ENCODE results near the gene IRF8.

Gene IRF8

GRCh38 chr16:85878875-85879274 lies 20.1 kb upstream of the IRF8 start:
- DNase-seq = no peak
- peaks cover 39% of the 10 kb centered on the region for H3K4me1 Mint-ChIP-seq (ENCODE audit: low read depth)
- peaks cover 2% of the 10 kb centered on the region for H3K9me3 Mint-ChIP-seq
- no peak overlapping the region for H3K4me3 Mint-ChIP-seq
- H3K27ac Mint-ChIP-seq = no peak overlapping the region
- peaks cover 44% of the 10 kb centered on the region for H3K27me3 Mint-ChIP-seq
- no peaks in the 10 kb centered on the region for H3K36me3 Mint-ChIP-seq (ENCODE audit: low read depth)

DNA sequence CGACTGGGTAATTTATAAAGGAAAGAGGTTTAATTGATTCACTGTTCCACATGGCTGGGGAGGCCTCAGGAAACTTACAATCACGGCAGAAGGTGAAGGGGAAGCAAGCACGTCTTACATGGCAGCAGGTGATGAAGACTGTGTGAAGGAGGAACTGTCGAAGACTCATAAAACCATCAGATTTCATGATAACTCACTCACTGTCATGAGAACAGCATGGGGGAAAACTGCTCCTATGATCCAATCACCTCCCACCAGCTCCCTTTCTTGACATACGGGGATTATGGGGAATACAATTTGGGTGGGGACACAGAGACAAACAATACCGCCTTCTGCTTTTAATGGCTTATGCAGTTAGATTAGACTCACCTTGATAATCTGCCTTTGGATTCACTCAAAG lies 19.4 kb upstream of the IRF8 start:
- Mint-ChIP-seq H3K27ac (no peak overlapping the region), H3K9me3 (peaks cover 2% of the 10 kb centered on the region), H3K27me3 (peaks cover 44% of the 10 kb centered on the region), H3K4me1 (ENCODE audit: low read depth) (peaks cover 41% of the 10 kb centered on the region), H3K4me3 (no peak overlapping the region), H3K36me3 (ENCODE audit: low read depth) (no peaks in the 10 kb centered on the region)
- no peak for DNase-seq

DNA sequence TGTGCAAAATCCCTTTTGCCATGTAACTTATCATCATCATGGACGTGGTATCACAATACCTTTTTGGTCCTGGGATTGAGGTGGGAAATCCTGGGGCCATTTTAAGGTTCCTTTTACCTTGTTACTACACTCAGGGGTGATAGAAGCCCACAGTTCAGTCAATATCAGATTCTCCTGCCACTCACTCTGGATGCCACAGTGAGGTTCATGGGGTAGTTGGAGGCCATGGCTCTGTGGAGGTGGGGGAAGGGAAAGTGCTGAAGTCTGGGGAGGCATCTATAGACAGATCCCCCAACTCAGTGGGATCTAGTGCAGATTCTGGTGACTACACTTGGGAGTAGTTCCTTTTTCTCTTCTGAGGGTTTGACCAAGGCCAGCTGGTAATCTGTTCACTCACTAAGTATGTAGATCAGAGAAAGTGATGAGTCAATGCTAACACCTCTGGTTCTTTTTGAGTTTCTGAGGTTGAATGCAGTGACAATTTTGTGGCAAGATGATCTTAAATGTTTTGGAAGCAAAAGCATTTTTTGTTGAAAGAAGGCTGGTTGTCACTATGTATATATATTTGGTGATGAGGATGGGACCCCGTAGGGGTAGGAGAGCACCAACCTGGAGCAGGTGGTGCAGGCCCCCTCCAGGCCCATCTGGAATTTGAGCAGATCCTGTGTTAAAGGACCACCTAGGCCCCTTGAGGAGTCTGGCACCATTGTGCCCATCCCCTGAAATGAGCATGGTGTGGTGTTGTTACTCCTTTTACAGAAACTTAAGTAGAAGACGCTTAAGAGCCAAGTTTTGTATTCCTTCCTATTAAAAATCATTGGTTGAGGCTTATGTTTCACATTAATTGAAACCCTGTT lies 18.8 kb upstream of the IRF8 start:
- Mint-ChIP-seq H3K27me3 (peaks cover 50% of the 10 kb centered on the region), H3K27ac (peak overlapping the region; percentile 4), H3K4me1 (ENCODE audit: low read depth) (peaks cover 41% of the 10 kb centered on the region), H3K9me3 (peaks cover 2% of the 10 kb centered on the region), H3K4me3 (no peak overlapping the region), H3K36me3 (ENCODE audit: low read depth) (no peaks in the 10 kb centered on the region)
- no peak for DNase-seq

DNA sequence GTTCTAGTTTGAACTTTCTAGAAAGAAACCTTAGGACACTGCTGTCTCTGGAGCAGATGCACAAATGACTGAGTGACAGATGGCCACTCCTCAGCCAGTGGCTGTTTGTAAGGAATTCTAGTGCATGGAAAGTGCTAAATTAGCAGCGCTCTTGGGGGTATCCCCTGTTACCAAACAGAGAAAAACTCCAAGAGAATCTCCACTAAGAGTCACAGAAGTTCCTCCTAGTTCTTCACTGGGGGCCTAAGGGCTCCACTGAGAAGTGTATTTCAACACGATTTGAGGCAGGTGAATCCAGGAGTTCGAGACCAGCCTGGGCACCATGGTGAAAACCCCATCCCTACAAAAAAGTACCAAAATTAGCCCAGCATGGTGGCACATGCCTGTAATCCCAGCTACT lies 18.1 kb upstream of the IRF8 start:
- Mint-ChIP-seq H3K36me3 (ENCODE audit: low read depth) (no peaks in the 10 kb centered on the region), H3K4me1 (ENCODE audit: low read depth) (peaks cover 41% of the 10 kb centered on the region), H3K9me3 (peaks cover 2% of the 10 kb centered on the region), H3K4me3 (no peak overlapping the region), H3K27me3 (peaks cover 50% of the 10 kb centered on the region), H3K27ac (no peak overlapping the region)
- DNase-seq = no peak

DNA sequence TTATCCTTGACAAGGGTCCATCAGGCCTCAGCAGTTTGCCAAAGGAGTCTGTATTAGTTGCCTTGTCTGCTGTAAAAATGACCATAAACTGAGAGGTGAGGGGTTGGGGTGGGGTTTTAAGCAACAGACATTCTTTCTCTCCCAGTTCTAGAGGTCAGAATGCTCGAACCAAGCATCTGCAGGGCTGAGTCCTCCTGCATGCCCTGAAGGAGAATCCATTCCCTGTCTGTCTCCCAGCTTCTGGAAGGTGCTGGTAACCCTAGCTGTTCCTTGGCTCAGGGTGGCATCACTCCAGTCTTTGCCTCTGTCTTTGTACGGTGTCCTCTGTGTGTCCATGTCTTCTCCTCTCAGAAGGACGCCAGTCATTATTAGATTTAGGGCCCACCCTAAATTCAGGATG lies 17.5 kb upstream of the IRF8 start:
- Mint-ChIP-seq H3K27ac (no peak overlapping the region), H3K36me3 (ENCODE audit: low read depth) (no peaks in the 10 kb centered on the region), H3K4me1 (ENCODE audit: low read depth) (peaks cover 41% of the 10 kb centered on the region), H3K9me3 (peaks cover 2% of the 10 kb centered on the region), H3K27me3 (peaks cover 44% of the 10 kb centered on the region), H3K4me3 (no peak overlapping the region)
- DNase-seq = no peak

- DNase-seq = no peak
- Mint-ChIP-seq H3K9me3 (peaks cover 2% of the 10 kb centered on the region), H3K4me3 (no peak overlapping the region), H3K36me3 (ENCODE audit: low read depth) (no peaks in the 10 kb centered on the region), H3K27me3 (peaks cover 37% of the 10 kb centered on the region), H3K27ac (no peak overlapping the region), H3K4me1 (ENCODE audit: low read depth) (peaks cover 43% of the 10 kb centered on the region)
Observed at GRCh38 chr16:85882181-85882810, 16.7 kb upstream of the IRF8 start.

DNA sequence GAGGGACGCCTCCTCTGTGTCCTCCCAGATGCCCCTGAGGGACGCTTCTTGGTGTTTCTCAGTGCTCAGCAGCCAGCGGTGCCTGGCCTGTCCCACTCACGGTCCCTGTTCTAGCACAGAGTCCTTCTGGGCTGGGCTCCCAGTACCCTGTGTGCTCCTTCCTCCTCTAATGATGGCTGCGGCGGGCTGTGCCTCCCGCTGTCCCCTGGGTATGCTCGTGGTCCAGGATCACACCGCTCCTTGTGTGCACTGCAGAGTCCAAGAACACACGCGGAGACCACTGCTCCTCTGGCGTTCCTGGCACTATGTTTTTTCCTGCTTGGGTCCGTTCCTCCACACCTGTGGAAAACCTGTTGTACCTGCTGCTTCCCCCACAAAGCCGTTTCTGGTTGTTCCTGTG lies 15.1 kb upstream of the IRF8 start:
- Mint-ChIP-seq H3K4me3 (no peak overlapping the region), H3K27ac (no peak overlapping the region), H3K36me3 (ENCODE audit: low read depth) (no peaks in the 10 kb centered on the region), H3K9me3 (peaks cover 4% of the 10 kb centered on the region), H3K4me1 (ENCODE audit: low read depth) (peaks cover 58% of the 10 kb centered on the region), H3K27me3 (peaks cover 29% of the 10 kb centered on the region)
- DNase-seq = no peak

DNA sequence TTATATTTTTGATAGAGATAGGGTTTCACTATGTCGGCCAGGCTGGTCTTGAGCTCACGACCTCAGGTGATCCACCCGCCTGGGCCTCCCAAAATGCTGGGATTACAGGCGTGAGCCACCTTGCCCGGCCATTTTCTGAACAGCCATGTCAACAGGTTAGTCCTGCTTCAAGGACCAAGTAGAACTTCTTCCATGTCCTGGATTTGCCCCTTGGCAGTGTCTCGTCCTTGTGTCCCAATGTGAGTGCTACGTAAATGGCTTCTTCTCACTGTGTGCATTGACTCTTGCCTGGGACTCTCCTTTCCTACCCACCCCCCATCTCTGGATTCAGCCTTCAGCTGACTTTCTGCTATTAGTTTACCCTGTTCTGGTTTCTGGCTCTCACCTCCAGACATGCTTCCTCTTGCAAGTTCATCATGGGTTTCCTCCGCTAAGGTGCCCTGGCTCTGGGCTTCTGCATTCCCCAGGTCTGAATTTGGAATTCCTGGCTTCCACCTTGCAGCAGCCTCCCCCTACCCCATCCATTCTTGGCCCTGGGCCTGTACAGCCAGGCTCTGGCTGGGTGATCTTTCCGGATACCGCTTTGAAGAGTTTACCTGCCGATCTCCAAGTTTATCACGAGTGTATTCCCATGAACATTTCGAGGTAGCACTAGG lies 14.0 kb upstream of the IRF8 start:
- Mint-ChIP-seq H3K36me3 (ENCODE audit: low read depth) (no peaks in the 10 kb centered on the region), H3K27ac (no peak overlapping the region), H3K9me3 (peaks cover 4% of the 10 kb centered on the region), H3K27me3 (peaks cover 24% of the 10 kb centered on the region), H3K4me3 (no peak overlapping the region), H3K4me1 (ENCODE audit: low read depth) (peaks cover 62% of the 10 kb centered on the region)
- DNase-seq = no peak

GRCh38 chr16:85885537-85885936 lies 13.4 kb upstream of the IRF8 start:
- H3K9me3 Mint-ChIP-seq = peaks cover 4% of the 10 kb centered on the region
- no peaks in the 10 kb centered on the region for H3K36me3 Mint-ChIP-seq (ENCODE audit: low read depth)
- peaks cover 22% of the 10 kb centered on the region for H3K27me3 Mint-ChIP-seq
- H3K4me1 Mint-ChIP-seq (ENCODE audit: low read depth) = peaks cover 59% of the 10 kb centered on the region
- no peak for DNase-seq
- no peak overlapping the region for H3K27ac Mint-ChIP-seq
- no peak overlapping the region for H3K4me3 Mint-ChIP-seq

DNA sequence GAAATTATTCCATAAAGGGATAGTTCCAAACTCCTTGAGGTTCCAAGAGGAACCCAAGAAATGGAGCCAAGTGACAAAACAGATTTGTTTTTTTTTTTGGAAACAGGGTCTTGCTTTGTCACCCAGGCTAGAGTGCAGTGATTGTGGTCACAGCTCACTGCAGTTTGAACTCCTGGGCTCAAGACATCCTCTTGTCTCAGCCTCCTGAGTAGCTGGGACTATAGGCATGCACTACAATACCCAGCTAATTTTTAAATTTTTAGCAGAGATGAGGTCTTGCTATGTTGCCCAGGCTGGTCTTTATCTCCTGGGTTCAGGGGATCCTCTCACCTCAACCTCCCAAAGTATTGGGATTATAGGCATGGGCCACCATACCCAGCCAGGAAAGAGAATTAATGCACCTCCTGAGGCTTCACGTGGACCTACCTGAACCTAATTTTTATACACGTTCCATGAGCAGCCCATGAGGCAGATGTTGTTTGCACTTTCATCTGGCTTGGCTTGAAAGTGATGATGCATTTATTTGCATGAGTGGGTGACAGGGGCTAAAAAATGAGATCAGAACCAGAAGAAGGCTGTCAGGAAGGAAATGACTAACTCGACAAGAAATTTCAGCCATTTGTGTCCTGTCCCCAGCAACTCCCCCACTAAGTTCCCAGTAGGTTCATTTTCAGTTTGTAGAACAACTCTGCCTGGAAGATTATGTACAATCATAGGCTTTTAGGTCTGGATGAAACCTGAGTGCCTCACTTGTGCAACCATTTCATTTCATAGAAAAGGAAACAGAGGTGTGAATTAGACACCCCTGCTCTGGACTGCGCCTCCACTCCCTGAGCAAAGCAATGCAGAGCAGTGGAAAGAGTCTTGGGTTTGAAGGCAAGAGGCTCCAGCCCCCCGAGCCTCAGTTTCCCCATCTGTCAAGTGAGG lies 10.3 kb upstream of the IRF8 start:
- H3K9me3 Mint-ChIP-seq = peaks cover 4% of the 10 kb centered on the region
- peak; percentile 60 for DNase-seq
- peaks cover 44% of the 10 kb centered on the region for H3K4me1 Mint-ChIP-seq (ENCODE audit: low read depth)
- H3K4me3 Mint-ChIP-seq = peak overlapping the region; percentile 23
- peak overlapping the region; percentile 91 for H3K27ac Mint-ChIP-seq
- H3K27me3 Mint-ChIP-seq = peaks cover 20% of the 10 kb centered on the region
- no peaks in the 10 kb centered on the region for H3K36me3 Mint-ChIP-seq (ENCODE audit: low read depth)

GRCh38 chr16:85891033-85891775 lies 7.8 kb upstream of the IRF8 start:
- Mint-ChIP-seq H3K27me3 (no peaks in the 10 kb centered on the region), H3K4me1 (ENCODE audit: low read depth) (peaks cover 42% of the 10 kb centered on the region), H3K36me3 (ENCODE audit: low read depth) (no peaks in the 10 kb centered on the region), H3K9me3 (peaks cover 4% of the 10 kb centered on the region), H3K27ac (no peak overlapping the region), H3K4me3 (no peak overlapping the region)
- no peak for DNase-seq

- no peak overlapping the region for H3K4me3 Mint-ChIP-seq
- DNase-seq = no peak
- H3K4me1 Mint-ChIP-seq (ENCODE audit: low read depth) = peaks cover 43% of the 10 kb centered on the region
- peaks cover 4% of the 10 kb centered on the region for H3K9me3 Mint-ChIP-seq
- no peaks in the 10 kb centered on the region for H3K27me3 Mint-ChIP-seq
- no peaks in the 10 kb centered on the region for H3K36me3 Mint-ChIP-seq (ENCODE audit: low read depth)
- H3K27ac Mint-ChIP-seq = no peak overlapping the region
Observed at GRCh38 chr16:85891776-85892166, 7.2 kb upstream of the IRF8 start.

GRCh38 chr16:85892760-85893159 lies 6.2 kb upstream of the IRF8 start:
- Mint-ChIP-seq H3K27me3 (no peaks in the 10 kb centered on the region), H3K4me3 (no peak overlapping the region), H3K27ac (no peak overlapping the region), H3K9me3 (peaks cover 3% of the 10 kb centered on the region), H3K36me3 (ENCODE audit: low read depth) (no peaks in the 10 kb centered on the region), H3K4me1 (ENCODE audit: low read depth) (peaks cover 46% of the 10 kb centered on the region)
- no peak for DNase-seq

DNA sequence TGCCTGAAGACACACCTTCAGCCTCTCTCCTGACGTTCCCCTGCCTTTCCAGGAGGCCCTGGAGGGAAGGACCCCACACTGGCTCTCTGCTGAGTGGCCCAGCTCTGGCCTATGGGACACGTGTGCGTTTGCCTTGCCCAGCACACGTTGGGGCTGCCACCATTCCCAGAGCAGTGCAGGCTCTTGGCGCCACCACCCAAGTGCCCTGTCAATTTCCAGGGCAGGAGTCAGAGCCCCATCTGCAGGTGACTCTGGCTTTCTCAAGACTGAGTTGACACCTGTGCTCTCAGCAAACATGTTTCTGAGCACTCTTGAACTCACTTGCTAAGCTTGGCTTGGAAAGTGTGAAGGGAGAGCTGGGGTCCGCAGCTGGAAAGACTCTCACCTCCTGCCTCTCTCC lies 4.7 kb upstream of the IRF8 start:
- Mint-ChIP-seq H3K9me3 (no peaks in the 10 kb centered on the region), H3K27me3 (peaks cover 4% of the 10 kb centered on the region), H3K27ac (no peak overlapping the region), H3K4me3 (no peak overlapping the region), H3K36me3 (ENCODE audit: low read depth) (peaks cover 1% of the 10 kb centered on the region), H3K4me1 (ENCODE audit: low read depth) (peaks cover 38% of the 10 kb centered on the region)
- no peak for DNase-seq

All from activated T-cell treated with anti-CD3 and anti-CD28 coated beads, Interleukin-2, amount 50 U/mL, for 24 hours (primary cell).